PFSK-1 (cell line): ENCODE results near the gene CA5A.

Experiments
- FOXP2 ChIP-seq: optimal IDR thresholded peaks from 2 replicates; pipeline ENCODE3; 2011; ENCODE audit warnings: borderline replicate concordance, control low read depth, inconsistent platforms; ENCODE audit not compliant: insufficient read depth; ENCODE audit errors: extremely low read length, extremely low read depth
- POLR2AphosphoS5 ChIP-seq: IDR thresholded peaks from 2 replicates; pipeline ENCODE4 v1.6.1; 2012; ENCODE audit warnings: low read depth, mild to moderate bottlenecking, control low read depth, low read length, moderate library complexity
- SIN3A ChIP-seq: IDR thresholded peaks from 2 replicates; pipeline ENCODE4 v1.6.1; 2012; ENCODE audit warnings: mild to moderate bottlenecking, low read length, moderate library complexity, borderline replicate concordance; ENCODE audit not compliant: insufficient read depth
- TAF1 ChIP-seq: IDR thresholded peaks from 2 replicates; pipeline ENCODE4 v1.6.1; 2012; ENCODE audit warnings: low read length, control low read depth, borderline replicate concordance; ENCODE audit not compliant: insufficient read depth
- TF ChIP-seq, protein P1 (sequence below), 2 experiments: IDR thresholded peaks; 2 replicates each; pipeline versions ENCODE4 v1.6.1 to v1.8.0; 2011 to 2012; ENCODE audit warnings: low read depth in 2 of 2, low read length in 2 of 2, control low read depth in 1 of 2, inconsistent platforms in 1 of 2, mild to moderate bottlenecking in 1 of 2, moderate library complexity in 1 of 2; ENCODE audit not compliant: insufficient read depth in 1 of 2

The CA5A gene

GRCh38 chr16:87946596-87947347 is 10.4 kb upstream of the CA5A start:
- TF ChIP-seq POLR2AphosphoS5: no peak
- TF ChIP-seq, protein P1, sequence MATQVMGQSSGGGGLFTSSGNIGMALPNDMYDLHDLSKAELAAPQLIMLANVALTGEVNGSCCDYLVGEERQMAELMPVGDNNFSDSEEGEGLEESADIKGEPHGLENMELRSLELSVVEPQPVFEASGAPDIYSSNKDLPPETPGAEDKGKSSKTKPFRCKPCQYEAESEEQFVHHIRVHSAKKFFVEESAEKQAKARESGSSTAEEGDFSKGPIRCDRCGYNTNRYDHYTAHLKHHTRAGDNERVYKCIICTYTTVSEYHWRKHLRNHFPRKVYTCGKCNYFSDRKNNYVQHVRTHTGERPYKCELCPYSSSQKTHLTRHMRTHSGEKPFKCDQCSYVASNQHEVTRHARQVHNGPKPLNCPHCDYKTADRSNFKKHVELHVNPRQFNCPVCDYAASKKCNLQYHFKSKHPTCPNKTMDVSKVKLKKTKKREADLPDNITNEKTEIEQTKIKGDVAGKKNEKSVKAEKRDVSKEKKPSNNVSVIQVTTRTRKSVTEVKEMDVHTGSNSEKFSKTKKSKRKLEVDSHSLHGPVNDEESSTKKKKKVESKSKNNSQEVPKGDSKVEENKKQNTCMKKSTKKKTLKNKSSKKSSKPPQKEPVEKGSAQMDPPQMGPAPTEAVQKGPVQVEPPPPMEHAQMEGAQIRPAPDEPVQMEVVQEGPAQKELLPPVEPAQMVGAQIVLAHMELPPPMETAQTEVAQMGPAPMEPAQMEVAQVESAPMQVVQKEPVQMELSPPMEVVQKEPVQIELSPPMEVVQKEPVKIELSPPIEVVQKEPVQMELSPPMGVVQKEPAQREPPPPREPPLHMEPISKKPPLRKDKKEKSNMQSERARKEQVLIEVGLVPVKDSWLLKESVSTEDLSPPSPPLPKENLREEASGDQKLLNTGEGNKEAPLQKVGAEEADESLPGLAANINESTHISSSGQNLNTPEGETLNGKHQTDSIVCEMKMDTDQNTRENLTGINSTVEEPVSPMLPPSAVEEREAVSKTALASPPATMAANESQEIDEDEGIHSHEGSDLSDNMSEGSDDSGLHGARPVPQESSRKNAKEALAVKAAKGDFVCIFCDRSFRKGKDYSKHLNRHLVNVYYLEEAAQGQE (IDR thresholded peaks at IDR 0.05; ENCODE audit: insufficient read depth in 1 of 2, low read depth in 2 of 2, low read length in 2 of 2): no peak
- TF ChIP-seq SIN3A: no peak

DNA sequence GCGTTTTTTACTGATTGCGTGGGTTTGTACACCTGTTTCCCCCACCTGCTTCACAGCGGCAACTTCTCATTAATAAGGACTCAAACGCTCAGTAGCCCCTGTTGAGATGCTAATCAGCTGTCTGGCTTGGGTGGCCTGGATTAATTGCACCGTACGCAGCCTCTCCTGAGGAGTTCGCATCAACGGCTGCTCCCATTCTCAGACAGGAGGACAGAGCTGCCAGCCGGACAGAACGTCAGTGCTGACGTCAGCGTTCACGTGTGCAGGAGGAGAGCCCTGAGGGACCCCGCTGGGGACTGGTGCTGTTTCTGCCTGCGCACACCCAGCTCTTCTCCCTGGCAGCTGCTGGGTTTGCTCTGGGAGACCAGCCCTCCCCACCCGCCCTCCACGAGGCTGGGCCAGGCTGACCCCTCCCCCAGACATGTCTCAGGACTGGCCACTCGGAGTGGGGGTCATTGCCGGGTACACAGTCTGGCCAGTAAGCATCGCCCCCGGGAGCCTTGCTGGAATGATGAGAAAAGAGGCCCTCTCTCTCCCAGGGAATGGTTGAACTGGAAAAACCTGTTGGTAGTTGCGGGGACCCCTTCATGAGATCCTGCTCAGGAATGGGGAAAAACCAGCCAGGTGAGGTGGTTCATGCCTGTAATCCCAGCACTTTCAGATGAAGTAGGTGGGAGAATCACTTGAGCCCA is 9.2 kb upstream of the CA5A start:
- TF ChIP-seq SIN3A: no peak
- TF ChIP-seq, protein P1 (IDR thresholded peaks at IDR 0.05; ENCODE audit: insufficient read depth in 1 of 2, low read depth in 2 of 2, low read length in 2 of 2): no peak
- TF ChIP-seq TAF1: no peak

DNA sequence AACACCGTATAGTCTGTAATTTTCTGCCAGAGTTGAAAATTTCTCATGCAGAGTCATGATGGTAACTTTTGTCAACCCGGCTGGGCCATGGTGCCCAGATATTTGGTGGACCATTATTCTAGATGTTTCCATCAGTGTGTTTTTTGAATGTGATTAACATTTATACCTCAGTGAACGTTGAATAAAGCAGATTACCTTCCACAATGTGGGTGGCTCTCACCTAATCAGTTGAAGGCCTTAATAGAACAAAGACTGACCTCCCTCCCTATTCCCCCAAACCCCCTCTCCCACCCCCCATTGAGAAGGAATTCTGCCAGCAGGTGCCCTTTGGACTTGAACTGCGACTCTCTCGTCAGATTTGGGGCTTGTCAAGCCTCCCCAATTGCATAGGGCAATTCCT is 6.4 kb upstream of the CA5A start:
- TF ChIP-seq SIN3A (no peak), TAF1 (no peak), FOXP2 (no peak), POLR2AphosphoS5 (no peak)
- TF ChIP-seq, protein P1 (IDR thresholded peaks at IDR 0.05; ENCODE audit: insufficient read depth in 1 of 2, low read depth in 2 of 2, low read length in 2 of 2): no peak

GRCh38 chr16:87939562-87940423 is 3.5 kb upstream of the CA5A start:
- TF ChIP-seq, protein P1 (IDR thresholded peaks at IDR 0.05; ENCODE audit: insufficient read depth in 1 of 2, low read depth in 2 of 2, low read length in 2 of 2): no peak
- TF ChIP-seq TAF1 (no peak), FOXP2 (no peak), POLR2AphosphoS5 (no peak), SIN3A (no peak)
